GM18873 (cell line): ENCODE measurements around the gene LRRC4.

Source experiments
- ATAC-seq: cut with Tn5 transposase; IDR thresholded peaks from one replicate; pipeline ENCODE4 v1.9.1; 2021; ENCODE audit warnings: mild to moderate bottlenecking, moderate library complexity, moderate number of reproducible peaks; ENCODE audit not compliant: unreplicated experiment, low FRiP score

Gene LRRC4

GRCh38 chr7:128030654-128031611 is at the start of gene LRRC4:
LRRC4 (minus strand) TSS chr7:128031437; CDS start chr7:128030640, 797 bp downstream.
- ATAC-seq, result no peak

- no peak for ATAC-seq
These were observed 48.9 kb upstream of the LRRC4 start for GRCh38 chr7:128080169-128080568.

GRCh38 chr7:128078309-128078708 is 47.1 kb upstream of the LRRC4 start:
- ATAC-seq, result no peak

GRCh38 chr7:128076796-128077271 is 45.6 kb upstream of the LRRC4 start:
- ATAC-seq, result no peak

GRCh38 chr7:128076196-128076795 is 45.1 kb upstream of the LRRC4 start:
- ATAC-seq, result no peak

GRCh38 chr7:128075242-128076095 is 44.2 kb upstream of the LRRC4 start:
- ATAC-seq, result no peak

GRCh38 chr7:128074736-128075135 is 43.5 kb upstream of the LRRC4 start:
- ATAC-seq, result no peak

GRCh38 chr7:128074336-128074735 is 43.1 kb upstream of the LRRC4 start:
- ATAC-seq, result no peak

GRCh38 chr7:128073671-128074310 is 42.6 kb upstream of the LRRC4 start:
- no peak for ATAC-seq

- ATAC-seq, result no peak
These were observed 40.6 kb upstream of the LRRC4 start for GRCh38 chr7:128071801-128072200.

GRCh38 chr7:128071376-128071775 is 40.1 kb upstream of the LRRC4 start:
- no peak for ATAC-seq

GRCh38 chr7:128069373-128070364 is 38.4 kb upstream of the LRRC4 start:
- ATAC-seq, result no peak

GRCh38 chr7:128068785-128069184 is 37.5 kb upstream of the LRRC4 start:
- no peak for ATAC-seq

GRCh38 chr7:128067983-128068382 is 36.7 kb upstream of the LRRC4 start:
- ATAC-seq, result no peak

- no peak for ATAC-seq
These were observed 35.6 kb upstream of the LRRC4 start for GRCh38 chr7:128066858-128067257.

- no peak for ATAC-seq
These were observed 35.2 kb upstream of the LRRC4 start for GRCh38 chr7:128066395-128066794.

- ATAC-seq, result no peak
These were observed 34.6 kb upstream of the LRRC4 start for GRCh38 chr7:128065872-128066271.

GRCh38 chr7:128063088-128063487 is 31.9 kb upstream of the LRRC4 start:
- no peak for ATAC-seq

- ATAC-seq, result no peak
These were observed 28.8 kb upstream of the LRRC4 start for GRCh38 chr7:128060018-128060417.
